NCI-H2107 (cell line): ENCODE data around the gene EPHB3.

Experiments
- DNase-seq: peaks from one replicate; lab custom pipeline; 2025; lab: John Stamatoyannopoulos, UW

The EPHB3 gene

DNA sequence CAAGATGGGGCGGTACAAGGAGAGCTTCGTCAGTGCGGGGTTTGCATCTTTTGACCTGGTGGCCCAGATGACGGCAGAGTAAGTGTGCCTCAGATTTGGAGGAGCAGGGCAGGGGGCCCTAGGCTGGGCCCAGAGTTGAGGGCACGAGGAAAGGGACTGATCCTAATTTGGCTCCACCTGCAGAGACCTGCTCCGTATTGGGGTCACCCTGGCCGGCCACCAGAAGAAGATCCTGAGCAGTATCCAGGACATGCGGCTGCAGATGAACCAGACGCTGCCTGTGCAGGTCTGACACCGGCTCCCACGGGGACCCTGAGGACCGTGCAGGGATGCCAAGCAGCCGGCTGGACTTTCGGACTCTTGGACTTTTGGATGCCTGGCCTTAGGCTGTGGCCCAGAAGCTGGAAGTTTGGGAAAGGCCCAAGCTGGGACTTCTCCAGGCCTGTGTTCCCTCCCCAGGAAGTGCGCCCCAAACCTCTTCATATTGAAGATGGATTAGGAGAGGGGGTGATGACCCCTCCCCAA lies 19.8 kb downstream of the EPHB3 start:
- DNase-seq: no peak

DNA sequence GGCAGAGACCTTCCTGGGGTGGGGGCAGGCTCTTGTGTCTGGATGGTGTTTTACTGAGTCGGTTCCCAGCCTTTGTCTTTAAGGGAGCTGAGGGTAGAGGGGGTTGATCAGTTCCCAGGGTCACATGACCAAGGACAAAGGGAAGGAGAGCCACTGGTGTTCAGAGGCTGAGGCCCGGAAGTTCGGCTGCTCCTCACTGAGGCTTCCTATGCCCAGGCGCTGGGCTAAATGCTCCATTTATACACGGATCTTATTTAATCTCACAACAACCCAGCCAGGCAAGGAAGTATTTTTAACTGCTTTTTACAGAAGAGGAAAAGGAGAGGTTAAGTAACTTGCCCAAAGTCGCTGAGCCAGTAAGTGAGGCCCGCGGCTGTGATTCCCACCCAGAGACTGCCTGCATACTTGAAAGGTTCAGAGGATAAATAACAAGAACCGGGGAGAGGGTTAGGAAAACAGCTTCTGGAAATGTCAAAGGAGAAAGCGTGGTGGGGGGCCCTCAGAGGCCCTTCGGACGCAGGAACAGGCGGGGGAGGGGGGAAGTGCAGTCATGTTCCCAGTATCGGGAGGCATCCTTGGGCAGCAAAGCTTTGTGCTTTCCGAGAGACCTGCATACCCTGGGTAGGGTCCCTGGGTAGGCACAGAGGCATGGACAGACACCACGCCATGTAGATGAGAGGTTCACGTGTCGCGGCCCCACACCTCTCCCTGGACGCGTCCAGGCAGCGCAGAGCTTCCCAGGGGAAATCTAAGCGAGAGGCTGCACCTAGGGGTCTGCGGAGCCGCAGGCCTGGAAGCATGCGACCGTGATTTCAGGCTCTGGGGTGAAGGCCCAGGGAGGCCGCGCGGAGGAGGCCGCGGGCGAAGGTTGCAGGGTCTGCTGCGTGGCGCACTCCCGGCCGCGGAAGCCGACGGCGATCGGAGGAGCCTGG lies 21.3 kb downstream of the EPHB3 start:
- DNase-seq: no peak

DNA sequence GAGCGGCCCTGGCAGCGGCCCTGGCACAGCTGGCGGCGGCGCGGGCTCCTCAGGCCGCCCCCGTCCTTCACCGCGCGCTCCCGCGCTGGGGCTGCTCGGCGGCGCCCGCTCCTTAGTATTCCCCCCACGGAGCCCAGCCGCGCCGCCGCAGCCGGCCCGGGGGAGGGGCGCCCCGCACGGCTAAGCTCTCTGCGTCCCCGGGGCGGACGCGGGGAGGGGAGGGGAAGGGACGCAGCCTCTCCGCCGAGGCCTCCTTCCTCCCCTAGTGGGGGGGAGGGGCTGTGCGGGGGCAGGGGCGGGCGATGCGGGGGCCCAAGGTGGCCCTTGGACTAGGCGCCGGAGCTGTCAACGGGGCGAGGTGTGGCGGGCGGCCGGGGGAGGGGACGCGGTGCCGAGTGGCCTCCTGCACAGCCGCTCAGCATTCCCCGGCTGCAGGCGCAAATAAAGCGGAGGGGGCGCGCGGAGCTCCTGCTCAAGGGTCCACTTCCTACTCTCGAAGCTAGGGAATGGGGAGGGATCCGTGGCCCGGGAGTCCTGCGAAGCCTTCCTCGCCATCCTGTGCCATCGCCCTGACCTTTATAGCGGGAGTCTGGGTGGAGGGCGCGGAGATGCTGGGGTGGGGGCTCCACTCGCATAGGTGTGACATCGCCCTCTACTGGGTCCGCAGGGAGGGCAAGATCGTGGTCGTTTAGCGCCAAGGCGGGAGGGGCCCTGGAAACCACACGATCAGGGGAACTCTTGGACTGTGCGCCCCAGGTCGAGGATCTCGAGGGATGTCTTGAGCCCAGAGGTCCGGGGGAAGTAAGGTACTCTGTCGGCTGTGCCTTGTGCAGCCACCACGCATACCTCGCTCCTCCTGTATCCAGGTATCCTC lies 22.2 kb downstream of the EPHB3 start:
- no peak for DNase-seq

DNA sequence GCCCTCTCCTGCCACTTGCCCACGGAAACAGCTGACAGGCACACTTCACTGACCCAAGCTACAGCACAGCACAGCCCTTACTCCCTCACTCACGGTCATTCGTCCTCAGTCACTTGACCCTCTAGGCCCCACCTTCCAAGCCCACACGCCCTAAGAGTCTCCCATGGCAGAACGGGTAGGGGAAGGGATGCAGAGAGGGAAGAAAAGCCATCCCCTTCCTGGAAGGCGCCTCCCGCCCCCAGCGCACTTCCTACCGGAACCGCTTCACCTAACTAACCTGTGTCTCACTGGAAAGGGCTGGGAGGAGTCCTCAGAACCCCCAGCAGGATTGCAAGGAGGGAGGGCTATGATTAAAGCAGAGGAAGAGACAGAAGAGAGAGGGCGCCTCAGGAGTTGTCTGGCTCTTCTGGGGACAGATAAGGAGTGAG lies 22.9 kb downstream of the EPHB3 start:
- no peak for DNase-seq

DNA sequence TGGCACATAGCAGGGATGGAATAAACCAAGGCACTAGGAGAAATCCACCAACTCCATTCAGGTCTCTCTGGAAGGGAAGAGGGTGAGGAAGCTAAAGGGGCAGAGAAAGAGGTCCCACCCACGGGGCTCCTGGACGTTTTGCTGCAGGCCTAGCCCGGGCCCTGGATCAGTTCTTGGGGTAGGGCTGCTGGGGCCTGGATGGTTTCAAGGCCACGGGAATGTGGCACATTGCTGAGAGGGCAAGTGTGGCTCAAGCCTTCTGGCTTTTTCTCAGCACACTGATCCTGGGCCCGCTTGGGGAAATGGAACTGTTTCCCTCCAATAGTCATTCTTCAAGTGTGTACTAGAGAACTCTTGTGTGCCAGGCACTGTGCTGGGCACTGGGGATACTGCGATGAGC lies 24.0 kb downstream of the EPHB3 start:
- no peak for DNase-seq

DNA sequence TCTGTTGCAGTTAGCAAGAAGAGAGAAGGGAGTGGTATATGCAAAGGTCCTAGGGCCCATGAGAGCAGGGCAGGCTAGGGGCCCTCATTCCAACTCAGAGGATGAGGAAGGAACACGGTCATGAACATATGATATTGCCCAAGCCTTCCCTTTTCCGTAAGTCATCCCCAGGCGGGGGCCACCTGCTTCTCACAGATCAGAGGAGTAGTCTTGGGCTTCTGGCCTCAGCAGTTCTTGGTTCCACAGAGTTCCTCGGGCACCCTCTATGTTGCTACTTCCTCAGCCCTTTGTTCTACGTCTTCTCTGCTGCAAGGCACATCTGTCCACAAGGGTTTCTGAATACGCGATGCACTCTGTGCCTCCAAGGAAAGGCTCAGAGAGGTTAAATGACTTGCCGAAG lies 25.3 kb downstream of the EPHB3 start:
- DNase-seq: no peak

DNA sequence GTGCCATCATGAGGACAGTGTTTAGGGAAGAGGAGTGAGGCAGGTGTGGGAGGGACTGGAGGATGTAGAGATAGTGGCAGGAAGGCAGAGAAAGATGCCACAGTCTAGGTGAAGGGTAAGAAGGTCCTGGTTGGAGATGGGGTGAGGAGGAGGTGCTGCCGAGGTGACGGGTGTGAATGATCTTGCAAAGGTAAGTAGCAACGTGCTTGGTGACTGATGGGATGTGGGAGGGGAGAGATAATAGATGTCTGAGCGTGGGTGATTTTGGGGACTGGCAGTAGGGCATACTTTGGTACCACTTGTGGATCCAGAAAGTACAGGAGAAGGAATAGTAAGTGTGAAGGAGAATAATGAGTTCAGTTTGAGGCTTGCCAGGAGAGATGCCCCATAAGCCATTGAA lies 27.2 kb downstream of the EPHB3 start:
- DNase-seq: no peak

DNA sequence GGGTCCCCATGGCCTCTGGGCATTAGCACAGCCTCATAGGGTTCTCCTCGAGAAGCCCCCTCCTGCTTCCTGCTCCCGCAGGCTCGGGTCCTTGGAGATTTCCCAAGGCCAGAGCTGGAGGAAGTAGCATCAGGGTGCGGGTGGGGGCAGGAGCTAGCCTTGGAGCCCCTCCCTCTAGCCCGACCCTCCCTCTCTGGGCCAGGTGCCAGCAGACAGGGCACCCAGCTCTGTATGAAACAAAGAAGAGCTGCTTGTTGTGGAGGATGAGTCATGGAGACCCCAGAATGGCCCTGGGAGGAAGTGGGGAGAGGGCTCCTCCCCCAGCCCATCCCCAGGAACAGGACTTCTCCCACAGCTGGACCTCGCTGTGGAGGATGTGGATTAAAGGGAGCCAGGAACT lies 29.2 kb downstream of the EPHB3 start:
- DNase-seq: no peak

DNA sequence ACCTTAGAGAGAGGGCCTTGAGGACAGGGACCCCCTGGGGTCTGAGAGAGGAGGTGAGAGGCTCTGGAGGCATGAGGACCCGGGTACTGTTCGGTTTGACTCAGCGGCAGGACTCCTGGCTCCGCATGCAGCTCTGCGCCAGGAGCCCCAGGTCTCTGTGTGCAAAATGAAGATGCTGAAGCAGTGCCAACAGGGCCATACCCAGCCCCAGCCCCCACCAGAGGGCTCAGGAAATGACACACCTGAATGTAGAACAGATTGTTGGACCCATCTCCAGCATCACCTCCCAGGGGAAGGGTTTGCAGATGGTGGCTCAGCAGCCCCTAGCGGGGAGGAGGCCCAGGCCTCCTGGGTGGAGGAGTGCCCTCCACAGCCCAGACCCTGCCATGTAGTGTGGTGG lies 30.2 kb downstream of the EPHB3 start:
- no peak for DNase-seq

DNA sequence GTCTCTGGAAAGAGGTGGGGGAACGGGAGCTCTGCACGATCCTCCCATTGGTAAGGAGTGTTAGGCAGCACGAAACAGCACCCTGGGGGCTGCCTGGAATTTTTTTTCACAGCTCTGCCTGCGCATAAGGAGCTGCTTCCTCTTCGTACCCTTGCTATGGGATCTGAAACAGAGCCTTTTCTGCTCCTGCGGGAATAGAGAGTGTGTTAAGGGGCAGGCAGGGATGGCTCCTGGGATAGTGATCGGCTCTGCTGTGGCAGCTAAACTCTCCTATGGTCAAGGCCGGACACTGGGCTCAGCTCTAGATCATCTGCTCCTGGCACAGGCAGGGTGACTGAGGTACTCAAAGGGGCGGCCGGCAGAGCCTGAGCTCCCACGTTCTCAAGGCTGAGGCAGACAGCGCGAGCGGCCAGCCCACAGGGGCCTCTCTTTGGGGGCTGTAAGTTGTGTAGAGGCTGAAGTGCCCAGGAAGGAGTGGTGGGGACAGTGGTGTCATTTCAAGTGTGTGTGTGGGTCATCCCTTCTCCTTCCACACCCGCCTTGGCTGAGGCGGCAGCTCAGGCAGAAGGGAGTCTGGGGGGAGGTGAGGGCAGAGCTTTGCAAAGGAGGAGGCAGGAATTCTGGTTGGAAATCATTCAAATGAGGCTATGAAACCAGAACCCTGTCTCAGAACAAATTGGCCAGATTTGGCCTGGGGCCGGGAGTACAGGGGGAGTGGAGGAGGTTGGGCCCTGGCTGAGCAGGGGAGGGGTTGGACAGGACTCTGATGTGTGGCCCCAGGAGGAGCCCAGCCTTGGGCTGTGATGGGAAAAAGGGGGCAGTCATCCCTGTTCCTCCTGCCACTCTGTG lies 31.0 kb downstream of the EPHB3 start:
- no peak for DNase-seq

DNA sequence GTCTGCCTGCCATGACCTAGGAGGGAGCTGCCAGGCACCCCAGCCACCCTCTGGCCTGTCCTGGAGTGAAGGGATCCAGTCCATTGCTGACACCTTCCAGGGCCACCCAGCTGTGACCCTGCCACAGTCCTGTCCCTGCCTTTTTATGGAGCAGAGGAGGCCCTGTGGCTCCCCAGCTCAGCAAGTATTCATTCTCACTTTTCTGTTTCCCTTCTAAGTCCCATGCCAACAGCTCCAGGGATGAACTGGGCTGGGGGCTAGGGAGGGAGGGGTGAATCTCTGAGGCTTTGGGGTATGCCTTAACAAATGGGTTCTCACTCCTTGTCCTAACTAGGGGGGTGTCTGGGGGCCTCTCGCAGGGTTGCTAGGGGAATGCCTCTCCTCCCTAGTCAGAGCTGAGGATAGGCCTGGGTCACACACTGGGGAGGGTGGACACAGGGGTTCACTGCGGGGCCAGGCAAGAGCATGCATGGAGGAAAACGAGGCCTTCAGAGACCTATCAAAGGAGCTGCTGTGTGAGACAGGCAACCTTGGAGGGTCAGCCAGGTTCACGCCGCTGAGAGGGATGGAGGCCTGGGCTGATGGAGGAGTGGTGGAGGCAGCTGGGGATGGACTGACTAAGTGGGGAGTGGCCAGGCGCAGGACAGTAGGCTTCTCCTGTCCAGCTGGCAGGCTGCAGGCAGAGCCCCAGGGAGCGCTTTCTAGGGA lies 31.8 kb downstream of the EPHB3 start:
- DNase-seq: no peak

DNA sequence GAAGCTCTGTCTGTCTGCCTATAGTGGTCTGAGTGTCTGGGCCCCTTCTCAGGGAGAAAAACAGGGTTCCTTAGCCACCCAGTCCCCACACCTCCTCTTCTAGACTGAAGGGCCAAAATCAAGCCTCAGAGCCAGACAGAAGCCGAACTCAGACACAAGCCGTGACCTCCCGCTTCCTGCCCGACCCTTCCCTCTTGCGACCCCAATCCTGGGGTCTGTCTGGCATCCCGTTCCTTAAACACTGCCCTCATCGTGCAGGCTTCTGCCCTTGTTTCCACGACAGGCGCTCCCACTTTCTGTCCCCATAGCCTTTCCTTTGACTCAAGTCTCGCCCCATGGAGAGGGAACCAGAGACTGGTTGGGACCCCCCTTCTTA lies 32.3 kb downstream of the EPHB3 start:
- DNase-seq: no peak

DNA sequence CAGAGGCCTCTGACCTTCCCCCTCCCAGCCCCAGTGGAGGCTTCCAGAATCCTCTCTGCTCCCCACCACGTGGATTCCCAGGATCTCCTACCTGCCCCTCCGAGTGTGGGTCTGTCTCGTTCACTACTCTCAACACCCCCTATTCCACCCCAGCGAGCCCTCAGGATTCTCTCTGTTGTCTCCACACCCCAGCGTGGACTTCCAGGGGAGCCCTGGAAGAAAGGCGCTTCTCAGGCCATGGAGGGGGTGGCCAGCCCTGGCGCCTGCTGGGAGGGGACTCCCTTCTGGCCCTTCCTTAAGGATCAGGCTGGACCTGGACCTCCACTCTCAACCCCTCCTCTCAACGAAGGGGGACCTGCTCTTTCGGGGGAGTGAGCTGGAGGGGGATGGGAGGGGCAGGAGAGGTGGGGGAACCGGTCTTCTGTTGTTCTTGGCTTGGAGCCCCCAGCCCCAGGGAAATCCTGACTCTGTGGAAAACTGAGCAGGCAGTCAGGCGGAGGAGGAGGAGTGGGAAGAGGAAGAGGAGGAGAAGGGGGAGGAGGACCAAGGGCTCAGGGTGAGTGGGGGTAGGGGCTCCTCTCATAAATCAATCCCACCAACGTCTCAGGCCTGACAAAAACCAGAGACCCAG lies 32.9 kb downstream of the EPHB3 start:
- DNase-seq: no peak

DNA sequence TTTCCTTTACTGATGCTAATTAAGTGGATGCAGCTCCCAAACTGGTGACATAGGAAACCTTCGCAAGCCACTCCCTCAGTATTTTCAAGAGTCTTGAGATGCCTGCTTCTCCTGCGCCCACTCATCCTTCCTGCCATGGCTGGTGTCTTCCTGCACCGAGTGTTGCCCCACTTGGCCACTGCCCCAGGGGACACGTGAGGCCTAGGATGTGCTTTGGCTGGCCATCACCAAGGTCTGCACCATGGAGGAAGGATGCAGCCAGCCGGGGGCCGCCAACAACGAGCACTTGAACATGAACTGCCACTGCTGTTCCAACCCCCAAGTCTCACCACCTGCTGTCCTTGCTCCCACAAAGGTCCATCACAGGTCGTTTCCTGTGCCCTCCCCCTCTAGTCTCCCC lies 34.1 kb downstream of the EPHB3 start:
- no peak for DNase-seq

DNA sequence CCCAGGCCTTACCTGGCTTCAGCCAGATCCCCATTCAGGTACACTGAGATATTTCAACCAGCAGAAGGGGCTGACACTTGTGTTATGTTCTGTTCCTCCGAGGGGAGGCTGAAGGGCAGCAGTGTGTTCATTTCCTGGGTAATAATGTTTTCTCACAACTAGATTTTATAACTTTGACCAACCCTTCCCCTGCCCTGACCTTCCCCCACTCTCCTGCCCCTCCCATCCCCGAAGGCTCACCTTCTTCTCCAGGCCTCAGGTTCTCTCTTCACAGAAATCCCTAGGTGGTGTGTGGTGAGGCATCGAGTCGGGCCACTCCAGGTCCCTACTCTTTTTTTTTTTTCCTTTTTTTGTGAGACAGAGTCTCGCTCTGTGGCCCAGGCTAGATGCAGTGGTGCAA lies 34.6 kb downstream of the EPHB3 start:
- no peak for DNase-seq

DNA sequence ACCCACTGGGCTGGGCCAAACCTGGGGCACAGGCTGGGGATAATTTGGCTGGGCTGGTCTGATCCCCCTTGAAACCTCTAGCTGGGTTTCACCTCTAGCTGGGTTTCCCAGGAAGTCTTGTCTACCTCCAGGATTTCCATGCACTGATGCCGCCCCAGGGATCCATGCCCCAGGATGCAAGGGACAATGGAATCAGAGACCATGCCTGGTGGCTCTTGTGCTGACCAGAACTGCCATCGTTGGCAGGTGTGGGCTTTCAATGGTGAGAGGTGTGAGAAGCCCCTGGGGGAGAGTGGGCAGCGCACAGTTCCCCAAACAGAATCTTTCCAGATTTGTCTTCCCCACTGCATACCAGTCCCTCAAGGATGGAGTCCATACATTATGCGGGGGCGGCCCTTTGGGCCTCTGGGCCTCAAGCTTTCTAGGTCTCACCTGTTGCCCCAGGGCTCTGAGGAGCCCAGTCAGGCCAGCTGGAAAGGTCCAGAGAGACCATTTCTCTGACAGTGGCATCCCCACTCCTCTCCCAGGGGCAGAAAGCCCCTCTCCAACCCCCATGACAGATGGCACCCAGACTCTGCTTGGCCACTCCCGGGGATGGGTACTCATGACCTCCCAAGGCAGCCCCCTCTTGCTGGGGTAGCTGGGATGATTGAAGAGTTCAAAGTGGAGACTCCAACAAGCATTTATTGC lies 35.4 kb downstream of the EPHB3 start:
- DNase-seq: no peak

DNA sequence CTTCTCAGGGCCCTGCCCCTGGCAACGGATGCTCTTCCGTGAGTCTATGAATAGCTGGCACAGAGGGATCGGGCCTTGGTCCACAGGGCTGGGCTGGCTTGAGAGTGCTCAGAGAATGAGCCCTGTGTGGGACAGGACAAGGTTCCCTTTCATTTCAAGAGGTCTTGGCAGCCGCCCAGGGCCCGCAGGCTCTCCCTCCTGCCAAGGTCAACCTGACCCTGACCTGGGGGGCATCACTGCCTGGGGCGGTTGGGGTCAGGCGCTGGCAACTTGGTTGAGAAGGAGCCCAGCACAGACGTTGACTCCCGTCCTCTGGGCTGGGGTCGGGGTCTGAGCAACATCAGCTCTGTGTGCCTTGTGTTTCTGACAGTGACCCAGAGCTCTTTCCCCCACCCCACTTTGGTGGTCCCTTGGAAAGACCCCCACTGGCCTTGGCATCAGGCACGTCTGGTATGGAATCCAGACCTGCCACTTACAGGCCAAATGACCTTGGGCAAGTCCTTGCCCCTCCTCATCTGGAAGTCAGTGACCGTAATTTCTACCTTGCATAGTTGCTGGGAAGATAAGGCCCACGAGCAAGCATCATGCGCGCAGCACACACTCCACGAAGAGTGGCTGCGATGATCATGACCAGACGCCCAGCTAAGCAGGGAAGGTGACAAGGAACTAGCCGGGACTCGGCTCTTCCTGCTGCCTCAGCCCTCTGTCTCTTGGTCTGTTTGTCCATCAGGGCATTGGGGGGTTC lies 36.4 kb downstream of the EPHB3 start:
- DNase-seq: no peak

DNA sequence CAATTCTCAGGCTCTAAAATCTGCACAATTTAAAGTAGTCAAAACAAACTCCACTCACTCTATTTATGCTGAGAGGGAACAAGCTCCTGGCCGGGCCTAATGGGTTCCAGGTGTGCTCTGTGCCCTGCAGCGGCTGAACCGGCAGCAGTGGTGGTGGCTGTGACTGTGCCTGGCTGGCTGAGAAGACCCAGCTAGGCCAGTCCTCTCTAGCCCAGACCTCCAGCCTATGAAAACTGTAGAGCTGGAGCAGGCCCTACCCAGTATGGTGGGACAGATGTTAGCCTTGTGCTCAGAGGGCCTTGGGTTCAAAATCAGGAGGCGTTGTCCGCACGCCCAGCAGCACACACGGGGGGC lies 37.0 kb downstream of the EPHB3 start:
- no peak for DNase-seq

DNA sequence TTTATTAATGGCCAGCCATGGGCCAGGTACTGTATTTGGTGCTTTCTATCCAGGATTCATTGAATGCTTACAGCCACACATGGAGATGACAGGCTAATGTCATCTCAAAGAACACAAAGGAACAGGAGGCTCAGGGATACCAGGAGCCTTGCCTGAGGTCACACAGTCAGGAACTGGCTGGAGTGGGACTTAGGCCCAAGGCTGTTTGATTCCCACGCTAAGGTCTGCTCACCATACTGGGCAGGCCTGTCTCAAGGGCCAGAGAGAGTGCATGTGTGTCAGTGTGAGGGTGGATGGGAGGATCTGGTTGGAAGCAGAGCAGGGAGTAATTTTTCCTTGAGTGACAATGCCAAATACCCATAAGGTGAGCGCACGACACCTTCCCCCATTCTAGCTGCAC lies 37.6 kb downstream of the EPHB3 start:
- no peak for DNase-seq
